ENCODE data around the gene WIPF2.
"Not testable (repeated sequence)": the region's sequence is repeated elsewhere in the genome, so short reads cannot be mapped to it uniquely, and the experiment has no call there.

Gene WIPF2

GRCh38 chr17:40301315-40301714 is 82.2 kb downstream of the WIPF2 start:
- no peak for DNase-seq

GRCh38 chr17:40303009-40303657 is 84.0 kb downstream of the WIPF2 start:
- peak; percentile 87 for DNase-seq

- DNase-seq, result no peak
These were observed 84.8 kb downstream of the WIPF2 start for GRCh38 chr17:40303708-40304551.

- not testable (repeated sequence) for DNase-seq
These were observed 85.4 kb downstream of the WIPF2 start for GRCh38 chr17:40304552-40304863.

- not testable (repeated sequence) for DNase-seq
These were observed 85.8 kb downstream of the WIPF2 start for GRCh38 chr17:40304866-40305265.

- no peak for DNase-seq
These were observed 87.3 kb downstream of the WIPF2 start for GRCh38 chr17:40306395-40306794.

GRCh38 chr17:40307001-40307730 is 88.1 kb downstream of the WIPF2 start:
- DNase-seq, result peak; percentile 49

GRCh38 chr17:40307740-40308239 is 88.7 kb downstream of the WIPF2 start:
- peak; percentile 61 for DNase-seq

GRCh38 chr17:40309031-40309948 is 90.2 kb downstream of the WIPF2 start, which contains the start of gene RARA:
RARA (plus strand) TSS chr17:40309180; CDS start chr17:40331219, 22,039 bp downstream.
- DNase-seq, result no peak

- DNase-seq, result no peak
These were observed 90.9 kb downstream of the WIPF2 start for GRCh38 chr17:40309949-40310510.

- no peak for DNase-seq
These were observed 91.8 kb downstream of the WIPF2 start for GRCh38 chr17:40310882-40311391.

- DNase-seq, result no peak
These were observed 92.5 kb downstream of the WIPF2 start for GRCh38 chr17:40311575-40311974.

- DNase-seq, result peak; percentile 47
These were observed 93.1 kb downstream of the WIPF2 start for GRCh38 chr17:40312131-40312731.

- no peak for DNase-seq
These were observed 94.0 kb downstream of the WIPF2 start for GRCh38 chr17:40312893-40313667.

GRCh38 chr17:40313668-40314583 is 94.8 kb downstream of the WIPF2 start:
- DNase-seq, result no peak

GRCh38 chr17:40314584-40314956 is 95.5 kb downstream of the WIPF2 start:
- peak; percentile 96 for DNase-seq

- no peak for DNase-seq
These were observed 96.1 kb downstream of the WIPF2 start for GRCh38 chr17:40315206-40315605.

GRCh38 chr17:40315678-40316570 is 96.8 kb downstream of the WIPF2 start:
- DNase-seq, result no peak
